ENCODE data around the gene SPG11.

SPG11 gene

GRCh38 chr15:44516436-44516835, 147.0 kb downstream of the SPG11 start:
- DNase-seq: no peak

Measured in SHP77 (cell line).